Measurements from ENCODE around the gene ORAI1.
"Not testable (repeated sequence)": the region's sequence is repeated elsewhere in the genome, so short reads cannot be mapped to it uniquely, and the experiment has no call there.

The ORAI1 gene

DNA sequence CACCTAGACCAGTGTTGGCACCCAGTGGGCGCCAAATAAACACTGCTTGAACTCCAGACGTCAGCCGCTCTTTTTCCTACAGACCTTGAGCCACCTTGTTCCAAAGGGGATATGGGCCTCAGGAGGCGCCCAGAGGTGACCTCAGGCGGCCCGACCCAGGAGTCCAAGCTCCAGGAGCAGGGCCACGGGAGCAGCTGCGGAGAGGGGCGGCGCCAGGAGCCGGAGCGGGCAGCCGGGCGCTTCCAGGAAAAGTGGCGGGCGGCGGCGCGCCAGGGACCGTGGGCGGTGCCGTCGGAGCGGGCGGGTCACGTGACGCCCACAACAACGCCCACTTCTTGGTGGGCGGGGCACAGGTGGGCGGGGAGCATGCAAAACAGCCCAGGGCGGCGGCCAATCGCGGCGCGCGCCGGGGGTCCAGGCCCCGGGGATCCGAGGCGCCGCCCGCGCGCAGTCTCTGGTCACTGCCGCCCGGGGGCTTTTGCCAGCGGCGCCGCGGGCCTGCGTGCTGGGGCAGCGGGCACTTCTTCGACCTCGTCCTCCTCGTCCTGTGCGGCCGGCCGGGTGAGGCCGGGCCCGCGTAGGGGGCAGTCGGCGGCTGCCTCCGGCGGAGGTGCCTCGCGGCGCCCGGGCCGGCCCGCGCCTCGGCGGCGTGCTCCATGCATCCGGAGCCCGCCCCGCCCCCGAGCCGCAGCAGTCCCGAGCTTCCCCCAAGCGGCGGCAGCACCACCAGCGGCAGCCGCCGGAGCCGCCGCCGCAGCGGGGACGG is at the start of gene ORAI1:
Gene ORAI1, plus strand, starts transcription at position 444 of the 766 bp plus-strand sequence.
- in situ Hi-C loops (cut with HindIII; ENCODE audit: low sequenced_read_pairs) = loop anchor here (5.0 kb wide), 2 partner anchors 64 to 104 kb away; no protein-coding TSS in a partner anchor

DNA sequence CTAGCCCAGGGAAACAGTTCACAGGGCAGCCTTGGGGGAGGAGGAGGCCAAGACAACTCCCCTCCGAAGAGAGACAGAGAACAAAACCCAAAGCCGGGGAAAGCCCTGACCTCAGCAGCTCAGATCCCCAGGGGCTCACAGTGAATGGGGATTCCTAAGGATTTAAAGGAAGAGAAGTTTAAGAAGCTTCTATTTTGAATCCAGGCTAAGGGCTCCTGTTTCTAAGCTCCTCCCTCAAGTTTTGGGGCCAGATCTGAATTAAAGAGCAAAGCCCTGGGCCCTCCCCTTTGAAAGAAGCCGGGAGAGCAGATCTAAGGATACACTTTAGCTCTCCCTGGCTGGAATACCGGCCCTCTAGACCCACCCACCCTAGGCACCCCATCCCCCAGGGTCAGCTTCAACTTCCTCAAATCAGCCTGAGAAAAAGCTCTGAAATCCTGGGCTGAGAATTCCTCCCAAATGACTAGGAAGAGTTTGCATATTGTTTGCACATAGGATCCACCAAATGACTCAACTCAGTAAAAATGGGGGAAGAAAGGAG is 49.4 kb upstream of the ORAI1 start:
- in situ Hi-C loops (cut with HindIII; ENCODE audit: low sequenced_read_pairs) = loop anchor here (5.0 kb wide), 2 partner anchors 55 to 80 kb away; no protein-coding TSS in a partner anchor

GRCh38 chr12:121577443-121578180 is 48.7 kb upstream of the ORAI1 start:
- in situ Hi-C loops (cut with HindIII; ENCODE audit: low sequenced_read_pairs) = loop anchor here (5.0 kb wide), 2 partner anchors 55 to 80 kb away; no protein-coding TSS in a partner anchor

DNA sequence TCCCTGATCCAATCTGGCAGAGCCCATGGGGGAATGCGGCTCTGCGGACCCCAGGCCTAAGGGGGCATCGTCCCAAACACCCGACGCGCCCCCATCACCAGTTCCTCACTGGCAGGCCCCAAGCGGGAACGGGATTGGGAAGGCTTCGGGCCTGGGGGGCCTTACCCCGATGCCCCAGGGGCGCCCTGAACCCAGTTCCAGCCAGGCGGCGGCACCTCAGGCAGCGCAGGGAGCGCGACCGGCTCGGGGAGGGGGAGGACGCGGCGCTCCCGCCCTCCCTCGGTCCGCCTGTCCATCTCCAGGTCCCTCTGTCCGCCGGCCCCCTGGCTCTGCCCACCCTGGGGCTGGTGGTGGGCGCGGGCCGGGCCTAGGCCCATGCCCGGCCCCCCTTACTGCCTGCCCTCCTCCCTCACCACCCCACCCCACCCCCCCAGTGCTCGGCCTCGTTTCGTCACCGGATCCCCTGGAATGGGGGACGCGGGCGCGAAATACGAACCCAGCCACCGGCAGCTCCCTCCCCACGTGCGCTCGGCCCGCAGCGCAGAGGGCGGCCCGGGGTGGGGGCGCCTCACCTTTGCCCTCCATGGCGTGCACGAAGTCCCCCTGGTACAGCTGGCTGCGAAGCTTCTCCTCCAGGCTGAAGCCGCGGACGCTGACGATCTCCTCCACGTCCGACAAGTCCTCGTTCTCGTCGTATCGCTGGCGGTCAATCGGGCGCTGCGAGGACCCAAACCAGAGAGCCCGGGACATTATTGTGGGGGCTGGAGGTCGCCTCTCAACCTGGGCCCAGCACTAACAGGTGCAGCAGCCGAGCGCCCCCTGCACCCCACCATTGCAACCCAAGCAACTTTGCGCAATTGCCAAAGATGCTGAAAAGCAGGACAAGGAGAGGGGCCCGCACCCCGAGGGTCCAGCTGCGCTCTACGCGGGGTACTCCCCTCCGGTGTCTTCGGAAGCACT is 47.8 kb upstream of the ORAI1 start:
- in situ Hi-C loops (cut with HindIII; ENCODE audit: low sequenced_read_pairs) = loop anchor here (5.0 kb wide), 2 partner anchors 56 to 81 kb away; no protein-coding TSS in a partner anchor

GRCh38 chr12:121579190-121579791 is 47.0 kb upstream of the ORAI1 start:
- in situ Hi-C loops (cut with HindIII; ENCODE audit: low sequenced_read_pairs) = loop anchor here (5.0 kb wide), 2 partner anchors 57 to 82 kb away; no protein-coding TSS in a partner anchor

DNA sequence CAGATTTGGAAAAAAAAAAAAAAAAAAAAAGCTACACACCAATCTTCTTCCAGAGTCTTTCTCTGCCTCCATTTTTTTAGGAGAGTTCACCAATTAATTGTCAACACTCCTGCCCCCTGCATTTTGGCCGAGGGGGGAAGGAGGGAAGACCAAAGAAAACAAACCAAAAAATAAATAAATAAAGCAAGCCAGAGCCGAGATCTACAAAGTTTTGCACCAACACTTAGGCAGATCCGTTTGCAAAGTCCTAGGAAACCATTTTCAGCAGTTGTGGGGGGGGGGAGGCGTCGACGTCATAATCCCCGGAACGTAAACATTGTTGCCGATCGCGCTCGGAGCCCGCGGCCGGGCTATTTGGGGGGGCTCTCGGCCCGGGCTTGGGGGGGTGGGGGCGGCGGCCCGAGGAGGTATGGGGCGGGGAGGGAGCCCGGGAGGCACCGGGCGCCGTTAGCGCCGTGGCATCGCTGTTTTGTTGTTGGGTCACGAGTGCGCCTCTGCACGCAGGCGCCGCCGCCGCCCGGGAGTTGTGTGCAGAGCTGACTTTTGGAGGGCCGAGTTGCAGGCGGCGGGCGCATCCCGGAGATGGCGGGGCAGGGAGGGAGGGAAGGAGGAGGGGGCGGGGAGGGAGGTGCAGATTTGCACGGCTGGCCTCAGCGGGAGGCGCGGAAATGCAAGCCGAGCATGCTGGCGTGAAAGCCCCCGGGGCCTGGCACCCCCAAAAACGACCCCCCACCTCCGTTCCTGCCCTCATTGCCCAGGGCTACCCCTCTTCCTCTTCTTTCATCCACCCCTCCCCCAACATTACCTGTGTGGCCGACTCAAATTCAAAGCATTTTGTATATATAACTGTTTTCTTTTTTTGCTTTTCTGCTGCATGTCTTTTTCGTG is 46.1 kb upstream of the ORAI1 start:
- in situ Hi-C loops (cut with HindIII; ENCODE audit: low sequenced_read_pairs) = loop anchor here (5.0 kb wide), 2 partner anchors 58 to 83 kb away; no protein-coding TSS in a partner anchor

DNA sequence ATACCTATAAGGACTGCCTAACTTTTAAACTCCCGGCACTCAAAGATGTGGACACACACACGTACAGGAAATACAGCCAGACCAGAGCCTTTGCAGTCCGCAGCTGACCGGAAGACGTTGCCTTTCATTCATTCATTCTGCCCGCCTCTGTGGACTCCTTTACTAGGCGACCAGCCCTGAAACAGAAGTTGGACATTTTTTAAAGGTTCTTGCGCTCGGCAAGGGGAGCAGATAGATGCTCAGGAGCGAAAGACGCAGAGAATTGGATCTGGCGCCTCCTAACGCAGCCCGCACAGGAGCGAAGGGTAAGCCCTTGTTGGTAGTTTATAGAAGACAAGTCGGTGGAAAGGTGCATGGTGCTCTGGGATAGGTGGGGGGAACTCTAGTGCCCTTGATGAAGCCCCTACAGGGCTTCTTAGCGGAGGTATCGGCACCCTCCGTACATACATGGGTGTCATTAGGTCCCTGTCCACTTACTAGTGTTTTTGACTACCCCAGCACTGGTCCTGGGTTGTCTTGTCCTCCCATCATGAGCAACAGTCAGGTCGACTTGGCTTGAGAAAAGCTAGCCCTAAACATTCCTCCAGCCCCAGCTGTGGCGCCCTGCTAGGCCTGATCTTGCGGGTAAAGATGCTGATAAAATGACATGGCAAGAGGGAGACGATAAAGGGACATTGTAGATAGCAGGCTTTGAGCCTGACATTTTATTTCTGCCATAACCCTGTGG is 45.2 kb upstream of the ORAI1 start, which contains the start of gene KDM2B:
Gene KDM2B, minus strand, starts transcription at position 65 of the 727 bp plus-strand sequence. CDS start 112 bp downstream, outside the sequence.
- in situ Hi-C loops (cut with HindIII; ENCODE audit: low sequenced_read_pairs) = no loop called here

DNA sequence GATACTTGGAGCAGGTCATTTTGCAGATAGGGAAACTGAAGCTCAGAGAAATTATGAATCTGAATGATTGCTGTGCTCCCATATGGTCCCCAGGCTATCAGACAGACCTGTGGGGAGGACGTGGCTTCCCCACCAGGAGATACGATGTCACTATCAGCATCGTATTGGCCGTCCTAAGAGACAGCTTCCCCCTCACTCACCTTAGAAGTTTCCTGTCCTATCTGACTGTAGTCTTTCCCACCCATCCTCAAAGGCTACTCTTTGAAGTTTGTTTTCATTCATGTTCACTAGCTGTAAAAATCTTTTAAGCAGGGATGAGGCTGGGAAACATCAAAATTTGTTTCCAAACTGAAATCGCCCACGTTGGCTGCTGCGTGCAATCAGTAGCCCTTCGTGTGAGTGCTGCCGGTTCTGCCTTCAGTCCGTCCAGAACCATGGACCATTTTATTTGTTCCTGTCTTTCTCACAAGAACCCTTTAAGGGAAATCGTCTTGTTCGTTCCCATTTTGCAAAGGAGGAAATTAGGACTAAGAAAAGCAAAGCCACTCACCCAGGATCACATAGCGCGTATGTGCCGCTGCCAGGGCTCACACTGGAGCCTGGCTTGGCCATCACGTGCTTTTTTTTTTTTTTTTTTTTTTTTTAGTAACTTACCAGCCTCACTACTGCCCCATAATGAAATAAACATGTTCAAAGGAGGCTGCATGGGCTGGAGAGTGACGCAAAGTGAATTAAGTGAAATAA is 44.5 kb upstream of the ORAI1 start:
- in situ Hi-C loops (cut with HindIII; ENCODE audit: low sequenced_read_pairs) = no loop called here

- in situ Hi-C loops (cut with HindIII; ENCODE audit: low sequenced_read_pairs) = no loop called here
Observed at GRCh38 chr12:121582583-121583333, 43.6 kb upstream of the ORAI1 start.

GRCh38 chr12:121583334-121583661 is 43.0 kb upstream of the ORAI1 start:
- in situ Hi-C loops (cut with HindIII; ENCODE audit: low sequenced_read_pairs) = not testable (repeated sequence)

DNA sequence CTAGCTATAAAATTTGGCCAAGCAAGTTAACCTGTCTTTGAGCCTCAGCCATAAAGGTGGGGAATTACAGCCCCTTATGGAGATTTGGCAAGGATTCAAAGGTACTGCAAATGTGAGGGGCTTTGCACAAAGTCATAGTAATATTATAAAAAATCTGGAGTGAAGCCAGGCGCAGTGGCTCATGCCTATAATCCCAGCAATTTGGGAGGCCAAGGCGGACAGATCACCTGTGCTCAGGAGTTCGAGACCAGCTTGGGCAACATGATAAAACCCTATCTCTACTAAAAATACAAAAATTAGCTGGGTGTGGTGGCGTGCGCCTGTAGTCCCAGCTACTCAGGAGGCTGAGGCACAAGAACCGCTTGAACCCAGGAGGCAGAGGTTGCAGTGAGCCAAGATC is 41.4 kb upstream of the ORAI1 start:
- in situ Hi-C loops (cut with HindIII; ENCODE audit: low sequenced_read_pairs) = not testable (repeated sequence)

DNA sequence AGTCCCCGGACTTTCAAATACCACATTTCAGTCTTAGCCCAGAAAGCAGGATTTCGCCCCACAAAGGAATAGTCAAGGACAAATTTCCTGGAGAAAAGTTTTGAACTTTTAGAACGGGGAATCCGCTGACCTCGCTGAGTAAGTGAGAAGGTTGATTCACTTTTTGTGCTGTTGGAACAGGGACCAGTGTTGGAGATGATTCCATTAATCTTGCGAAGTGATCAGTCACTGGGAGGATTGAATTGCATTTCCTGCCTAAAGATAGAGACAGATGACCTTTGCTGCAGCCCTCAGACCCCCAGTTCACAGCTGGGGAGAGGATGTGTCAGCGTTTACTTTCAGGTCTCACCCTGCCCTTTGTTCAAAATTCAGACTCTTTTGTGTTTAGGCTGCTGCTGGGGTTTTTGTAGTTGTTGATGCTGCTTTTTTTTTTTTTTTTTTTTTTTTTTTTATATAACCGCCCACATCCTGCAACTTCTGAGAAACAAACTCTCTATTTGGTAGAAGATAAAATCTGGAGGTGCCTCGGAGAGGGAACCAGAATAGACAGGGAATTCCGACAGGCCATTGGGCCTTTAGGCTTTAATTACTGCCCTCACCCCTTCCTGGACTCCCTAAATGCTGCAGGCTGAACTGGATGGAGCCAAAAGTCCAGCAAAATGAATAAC is 35.7 kb upstream of the ORAI1 start:
- in situ Hi-C loops (cut with HindIII; ENCODE audit: low sequenced_read_pairs) = no loop called here

DNA sequence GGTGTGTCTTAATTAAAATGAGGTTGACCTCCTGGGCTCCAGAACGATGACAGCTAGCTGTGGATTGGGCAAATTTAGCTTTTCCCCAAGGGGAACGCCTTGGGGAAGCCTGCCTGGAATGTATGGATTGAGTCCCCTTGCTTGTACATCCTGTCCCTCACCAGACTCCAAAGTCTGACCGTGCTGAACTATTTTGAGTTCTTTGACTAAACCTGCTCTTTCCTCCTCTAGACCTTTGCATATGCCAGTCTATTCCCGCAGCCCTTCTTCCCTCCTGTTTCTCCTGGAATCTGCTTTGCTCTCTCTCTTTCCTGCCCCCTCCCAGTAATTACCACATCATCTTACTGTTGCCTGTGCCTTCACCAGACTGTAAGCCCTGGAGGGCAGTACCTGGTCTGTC is 34.0 kb upstream of the ORAI1 start:
- in situ Hi-C loops (cut with HindIII; ENCODE audit: low sequenced_read_pairs) = no loop called here

DNA sequence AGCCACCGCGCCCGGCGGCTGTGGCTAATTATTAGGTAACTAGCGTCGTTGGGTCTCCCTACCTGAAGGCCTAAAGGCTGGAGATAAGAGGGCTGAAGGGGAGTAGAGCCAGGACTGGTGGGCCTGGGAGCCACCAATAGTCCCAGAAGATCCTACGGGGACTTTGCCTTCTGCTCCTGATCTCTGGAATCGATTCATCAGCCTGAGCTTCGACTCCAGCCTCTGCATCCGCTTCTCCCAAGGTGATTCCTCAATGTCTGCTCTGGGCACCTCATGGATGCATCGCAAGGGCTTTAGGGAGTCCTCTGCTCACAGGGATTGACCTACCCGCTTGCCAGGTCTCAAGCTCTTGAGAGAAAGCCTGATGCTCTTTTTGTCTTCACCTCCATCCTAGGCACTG is 30.8 kb upstream of the ORAI1 start:
- in situ Hi-C loops (cut with HindIII; ENCODE audit: low sequenced_read_pairs) = no loop called here

DNA sequence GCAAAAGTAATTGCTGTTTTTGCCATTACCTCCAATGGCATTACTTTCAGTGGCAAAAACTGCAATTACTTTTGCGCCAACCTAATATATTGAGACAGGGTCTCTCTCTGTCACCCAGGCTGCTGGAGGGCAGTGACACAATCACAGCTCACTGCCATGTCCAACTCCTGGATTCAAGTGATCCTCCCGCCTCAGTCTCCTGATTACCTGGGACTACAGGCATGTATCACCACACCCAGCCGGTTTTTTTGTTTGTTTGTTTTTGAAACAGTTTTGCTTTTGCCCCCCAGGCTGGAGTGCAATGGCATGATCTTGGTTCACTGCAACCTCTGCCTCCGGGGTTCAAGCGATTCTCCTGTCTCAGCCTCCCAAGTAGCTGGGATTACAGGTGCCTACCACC is 29.8 kb upstream of the ORAI1 start:
- in situ Hi-C loops (cut with HindIII; ENCODE audit: low sequenced_read_pairs) = no loop called here

DNA sequence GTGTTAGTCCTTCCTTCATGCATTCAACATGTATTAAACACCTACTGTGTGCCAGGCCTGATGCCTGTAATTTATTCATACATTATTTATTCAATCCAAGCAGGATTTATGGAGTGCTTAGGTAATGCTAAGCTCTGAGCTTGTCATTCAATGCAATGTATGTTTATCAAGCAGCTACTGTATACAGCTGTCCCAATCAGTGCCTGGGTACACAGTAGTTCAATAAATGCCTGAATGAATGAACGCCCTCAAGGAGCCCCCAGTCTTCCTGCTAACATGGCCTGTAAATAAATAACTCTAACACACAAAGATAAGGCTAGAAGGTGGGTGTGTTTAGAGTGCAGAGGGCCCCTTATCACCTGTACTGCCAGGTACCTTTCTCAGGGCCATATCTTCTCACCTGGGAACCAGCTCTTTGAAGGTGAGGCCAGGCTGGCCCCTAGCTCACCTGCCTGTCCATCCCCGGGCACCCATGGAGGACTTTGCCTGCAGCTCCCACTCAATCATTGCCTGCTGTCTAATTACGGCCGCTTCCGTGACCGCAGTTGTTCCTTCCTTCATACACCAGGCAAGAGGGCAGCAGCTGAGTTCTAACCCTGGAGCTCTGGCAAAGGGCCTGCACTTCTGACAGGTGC is 25.5 kb upstream of the ORAI1 start:
- in situ Hi-C loops (cut with HindIII; ENCODE audit: low sequenced_read_pairs) = no loop called here
